Suprapubic skin (tissue), 4 donors: ENCODE measurements around the gene SLC22A23. TPM values are rescaled to one million over a fixed set of nuclear protein-coding genes. Genes with fewer than 3 reads are reported as not detected.

Experiments
- DNase-seq, 2 donors: peaks; one replicate each; pipeline ENCODE4 v3.0.0-alpha.2; 2019; ENCODE audit warnings: low spot score in 2 of 2
- H3K27ac ChIP-seq: fragments of 200-600 bp; sonication (generic); one replicate; pipeline ENCODE4 v1.5.1; 2019
- H3K27me3 ChIP-seq: fragments of 200-600 bp; sonication (generic); one replicate; pipeline ENCODE4 v1.5.1; 2019
- H3K36me3 ChIP-seq: fragments of 200-600 bp; sonication (generic); one replicate; pipeline ENCODE4 v1.5.1; 2019
- H3K4me1 ChIP-seq: fragments of 200-600 bp; sonication (generic); one replicate; pipeline ENCODE4 v1.5.1; 2019
- H3K4me3 ChIP-seq: fragments of 200-600 bp; sonication (generic); one replicate; pipeline ENCODE4 v1.5.1; 2019; ENCODE audit warnings: mild to moderate bottlenecking
- H3K9me3 ChIP-seq: fragments of 200-600 bp; sonication (generic); one replicate; pipeline ENCODE4 v1.5.1; 2019
- EP300 ChIP-seq: sonication (generic); formaldehyde crosslinking; IDR thresholded peaks from one replicate; pipeline ENCODE4 v1.6.1; 2017; ENCODE audit warnings: antibody characterized with exemption
- POLR2A ChIP-seq, 2 donors: fragments of 450-650 bp; IDR thresholded peaks; one replicate each; pipeline ENCODE4 v1.6.1; 2017; ENCODE audit warnings: antibody characterized with exemption in 2 of 2, mild to moderate bottlenecking in 2 of 2, moderate library complexity in 2 of 2
- POLR2AphosphoS5 ChIP-seq, 3 donors: sonication (generic); formaldehyde crosslinking; IDR thresholded peaks; one replicate each; pipeline ENCODE4 v1.6.1; 2017; ENCODE audit warnings: antibody characterized with exemption in 3 of 3
- WGBS: methylation state at CpG from one replicate; pipeline ENCODE4 v1.1.5; 2018; 5-methylcytosine and 5-hydroxymethylcytosine counted together
- total RNA-seq, 4 donors: library from RNA; depleted of rRNA; stranded (reverse); fragments of >200 nt; gene quantifications; one replicate each; pipeline ENCODE4 v1.1.0, GENCODE V29; 2016
- TF ChIP-seq, protein P1 (sequence below), 2 donors: fragments of 200-600 bp in 1 of 2; fragments of 450-650 bp in 1 of 2; sonication (generic) in 1 of 2; IDR thresholded peaks; one replicate each; pipeline ENCODE4 v1.5.1; 2016 to 2019; ENCODE audit warnings: antibody characterized with exemption in 2 of 2, mild to moderate bottlenecking in 1 of 2, moderate library complexity in 1 of 2

SLC22A23 gene
- total RNA-seq, 4 donors from 2014 or later = 38.2 to 59.8 (median 48.1) TPM

GRCh38 chr6:3325210-3325609 is 131.6 kb downstream of the SLC22A23 start:
- no peak for DNase-seq
- Histone ChIP-seq H3K36me3 (no peaks in the 10 kb centered on the region), H3K9me3 (no peaks in the 10 kb centered on the region), H3K27ac (peak overlapping the region; percentile 42), H3K4me3 (no peak overlapping the region), H3K4me1 (peaks cover 10% of the 10 kb centered on the region), H3K27me3 (no peaks in the 10 kb centered on the region)
- TF ChIP-seq, protein P1, sequence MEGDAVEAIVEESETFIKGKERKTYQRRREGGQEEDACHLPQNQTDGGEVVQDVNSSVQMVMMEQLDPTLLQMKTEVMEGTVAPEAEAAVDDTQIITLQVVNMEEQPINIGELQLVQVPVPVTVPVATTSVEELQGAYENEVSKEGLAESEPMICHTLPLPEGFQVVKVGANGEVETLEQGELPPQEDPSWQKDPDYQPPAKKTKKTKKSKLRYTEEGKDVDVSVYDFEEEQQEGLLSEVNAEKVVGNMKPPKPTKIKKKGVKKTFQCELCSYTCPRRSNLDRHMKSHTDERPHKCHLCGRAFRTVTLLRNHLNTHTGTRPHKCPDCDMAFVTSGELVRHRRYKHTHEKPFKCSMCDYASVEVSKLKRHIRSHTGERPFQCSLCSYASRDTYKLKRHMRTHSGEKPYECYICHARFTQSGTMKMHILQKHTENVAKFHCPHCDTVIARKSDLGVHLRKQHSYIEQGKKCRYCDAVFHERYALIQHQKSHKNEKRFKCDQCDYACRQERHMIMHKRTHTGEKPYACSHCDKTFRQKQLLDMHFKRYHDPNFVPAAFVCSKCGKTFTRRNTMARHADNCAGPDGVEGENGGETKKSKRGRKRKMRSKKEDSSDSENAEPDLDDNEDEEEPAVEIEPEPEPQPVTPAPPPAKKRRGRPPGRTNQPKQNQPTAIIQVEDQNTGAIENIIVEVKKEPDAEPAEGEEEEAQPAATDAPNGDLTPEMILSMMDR (IDR thresholded peaks at IDR 0.05) = no peak
- no peak for TF ChIP-seq EP300
- no peak for TF ChIP-seq POLR2AphosphoS5 (IDR thresholded peaks at IDR 0.05)
- no peak for TF ChIP-seq POLR2A (IDR thresholded peaks at IDR 0.05)

DNA sequence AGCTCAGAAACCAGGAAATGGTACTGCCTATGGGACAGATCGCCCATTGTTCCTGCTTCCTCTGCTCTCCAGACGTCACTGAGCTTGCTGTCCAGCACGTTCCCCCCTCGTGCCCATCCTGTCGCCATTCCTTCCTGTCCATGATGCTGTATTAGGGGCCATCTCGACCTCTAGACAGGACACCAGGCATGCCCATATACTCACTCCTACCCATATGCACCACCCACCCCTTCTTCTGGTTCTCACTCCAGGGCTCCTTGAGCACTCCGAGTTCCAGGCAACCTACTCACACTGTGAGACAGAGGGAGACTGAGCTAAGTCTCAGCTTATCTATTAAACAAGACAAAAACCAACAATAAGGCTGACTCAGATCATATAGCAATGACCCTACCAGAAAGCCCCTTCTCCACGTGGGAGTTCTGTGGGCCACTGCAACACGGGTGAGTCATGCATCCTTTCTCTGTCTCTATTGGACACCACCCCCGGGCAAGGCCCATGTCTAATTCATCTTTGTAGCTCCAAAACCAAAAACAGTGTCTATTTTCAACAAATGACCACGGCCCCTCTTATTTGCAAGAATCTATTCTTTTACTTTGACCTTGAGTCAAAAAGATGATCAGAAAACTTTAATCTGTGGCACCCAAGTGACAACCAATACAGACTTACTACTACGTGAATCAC is 132.4 kb downstream of the SLC22A23 start:
- peak overlapping the region; percentile 60 for H3K27ac ChIP-seq
- 63% methylated on average over 12 of the region's 12 CpGs for WGBS
- TF ChIP-seq, protein P1 (IDR thresholded peaks at IDR 0.05) = no peak
- TF ChIP-seq POLR2AphosphoS5 (IDR thresholded peaks at IDR 0.05) (no peak), EP300 (no peak), POLR2A (IDR thresholded peaks at IDR 0.05) (no peak)

DNA sequence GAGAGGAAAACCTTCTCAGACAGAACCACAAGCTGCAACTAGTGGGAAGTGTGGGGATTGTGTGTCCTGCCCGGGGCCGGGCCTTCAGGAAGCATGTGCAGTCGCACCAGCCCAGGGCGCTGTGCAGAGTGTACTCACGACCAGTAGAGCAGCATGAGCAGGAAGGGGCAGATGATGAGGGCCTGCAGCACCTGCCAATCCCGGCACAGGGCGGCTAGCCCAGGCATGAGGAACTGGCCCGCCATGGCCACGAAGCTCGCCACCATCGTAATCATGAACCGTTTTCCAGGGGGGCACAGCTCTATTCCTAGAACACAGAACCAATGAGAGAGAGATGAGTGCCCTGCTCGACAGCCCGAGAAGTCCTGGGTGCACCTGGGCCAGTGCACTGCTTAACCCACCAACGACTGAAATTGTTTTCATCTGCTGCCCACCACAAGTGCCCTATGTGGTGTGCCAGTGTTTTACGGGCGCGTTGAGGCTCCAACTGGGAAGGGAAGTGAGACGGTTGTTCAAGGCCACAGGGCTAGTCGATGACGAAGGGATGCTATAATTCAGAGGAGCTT is 133.1 kb downstream of the SLC22A23 start:
- 86% methylated on average over 17 of the region's 21 CpGs for WGBS
- TF ChIP-seq, protein P1 (IDR thresholded peaks at IDR 0.05) = no peak
- TF ChIP-seq POLR2AphosphoS5 (IDR thresholded peaks at IDR 0.05) (no peak), EP300 (no peak), POLR2A (IDR thresholded peaks at IDR 0.05) (no peak)
- DNase-seq = no peak

More for the DNA sequence above, 132.4 kb downstream of the SLC22A23 start:
- Histone ChIP-seq H3K4me3 (no peak overlapping the region), H3K27me3 (no peaks in the 10 kb centered on the region), H3K4me1 (peaks cover 10% of the 10 kb centered on the region), H3K36me3 (no peaks in the 10 kb centered on the region), H3K9me3 (no peaks in the 10 kb centered on the region)
- no peak for DNase-seq

DNA sequence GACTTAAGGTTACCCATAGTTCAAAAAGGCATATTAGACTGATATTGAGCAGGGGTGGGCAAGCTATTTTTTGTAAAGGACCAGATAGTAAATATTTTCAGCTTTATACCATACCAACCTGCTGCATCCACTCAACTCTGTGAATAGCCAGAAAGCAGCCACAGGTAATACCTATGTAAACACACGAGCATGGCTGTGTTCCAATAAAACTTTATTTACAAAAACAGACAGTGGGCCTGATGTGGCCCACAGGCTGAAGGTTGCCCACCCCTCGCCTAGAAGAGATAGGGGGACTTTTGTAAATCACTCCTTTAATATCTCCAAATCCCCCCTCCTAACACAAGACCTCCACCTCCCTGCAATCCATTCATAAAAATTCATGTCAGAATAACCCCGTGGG is 133.7 kb downstream of the SLC22A23 start:
- no peak overlapping the region for H3K4me3 ChIP-seq
- peaks cover 10% of the 10 kb centered on the region for H3K4me1 ChIP-seq
- H3K9me3 ChIP-seq = no peaks in the 10 kb centered on the region
- H3K27ac ChIP-seq = no peak overlapping the region
- H3K27me3 ChIP-seq = no peaks in the 10 kb centered on the region
- TF ChIP-seq, protein P1 (IDR thresholded peaks at IDR 0.05) = no peak
- TF ChIP-seq POLR2AphosphoS5 (IDR thresholded peaks at IDR 0.05) (no peak), POLR2A (IDR thresholded peaks at IDR 0.05) (no peak), EP300 (no peak)
- no peak for DNase-seq
- peaks cover 4% of the 10 kb centered on the region for H3K36me3 ChIP-seq
- 89% methylated on average over 3 of the region's 3 CpGs for WGBS

More for the DNA sequence above, 133.1 kb downstream of the SLC22A23 start:
- no peak overlapping the region for H3K4me3 ChIP-seq
- no peaks in the 10 kb centered on the region for H3K9me3 ChIP-seq
- no peaks in the 10 kb centered on the region for H3K27me3 ChIP-seq
- H3K4me1 ChIP-seq = peaks cover 10% of the 10 kb centered on the region
- H3K27ac ChIP-seq = peak overlapping the region; percentile 60
- peaks cover 4% of the 10 kb centered on the region for H3K36me3 ChIP-seq

- peaks cover 4% of the 10 kb centered on the region for H3K36me3 ChIP-seq
- H3K27me3 ChIP-seq = no peaks in the 10 kb centered on the region
- 96% methylated on average over 8 of the region's 14 CpGs for WGBS
- peaks cover 10% of the 10 kb centered on the region for H3K4me1 ChIP-seq
- H3K9me3 ChIP-seq = no peaks in the 10 kb centered on the region
- DNase-seq = no peak
- no peak for TF ChIP-seq POLR2AphosphoS5 (IDR thresholded peaks at IDR 0.05)
- TF ChIP-seq, protein P1 (IDR thresholded peaks at IDR 0.05) = no peak
- no peak for TF ChIP-seq POLR2A (IDR thresholded peaks at IDR 0.05)
- no peak for TF ChIP-seq EP300
- no peak overlapping the region for H3K27ac ChIP-seq
- no peak overlapping the region for H3K4me3 ChIP-seq
These were observed 134.4 kb downstream of the SLC22A23 start for GRCh38 chr6:3322366-3322890.
